HepG2 (cell line): ENCODE results near the gene ABHD12. TPM values are rescaled to one million over a fixed set of nuclear protein-coding genes. Genes with fewer than 3 reads are reported as not detected.

Experiments
- AKAP8 ChIP-seq: sonication (generic); formaldehyde crosslinking; IDR thresholded peaks from 2 replicates; pipeline ENCODE4 v1.5.1; 2020; ENCODE audit warnings: mild to moderate bottlenecking, missing genetic modification reagents
- ATAD3A ChIP-seq: sonication (generic); formaldehyde crosslinking; IDR thresholded peaks from 2 replicates; pipeline ENCODE4 v1.4.0; 2020; ENCODE audit warnings: missing genetic modification reagents
- KLF6 ChIP-seq: IDR thresholded peaks from 2 replicates; pipeline ENCODE4 v1.8.0; 2016; ENCODE audit warnings: missing biosample characterization, missing genetic modification reagents
- TCF7 ChIP-seq: sonication (generic); IDR thresholded peaks from 2 replicates; pipeline ENCODE4 v1.6.1; 2016; ENCODE audit warnings: antibody characterized with exemption, low read depth
- TSC22D2 ChIP-seq: sonication (generic); formaldehyde crosslinking; IDR thresholded peaks from 2 replicates; pipeline ENCODE4 v1.5.1; 2020; ENCODE audit warnings: missing genetic modification reagents, mild to moderate bottlenecking, borderline replicate concordance
- ZFX ChIP-seq: sonication (generic); formaldehyde crosslinking; IDR thresholded peaks from 2 replicates; pipeline ENCODE4 v1.4.0; 2020; ENCODE audit warnings: mild to moderate bottlenecking, low read depth, missing genetic modification reagents, moderate library complexity
- ZNF12 ChIP-seq: sonication (generic); formaldehyde crosslinking; IDR thresholded peaks from 2 replicates; pipeline ENCODE4 v1.5.0; 2020; ENCODE audit warnings: missing genetic modification reagents
- ZNF260 ChIP-seq: sonication (generic); formaldehyde crosslinking; IDR thresholded peaks from 2 replicates; pipeline ENCODE4 v1.4.0; 2020; ENCODE audit warnings: missing genetic modification reagents, low read depth, mild to moderate bottlenecking, borderline replicate concordance
- ZNF766 ChIP-seq: sonication (generic); formaldehyde crosslinking; IDR thresholded peaks from 2 replicates; pipeline ENCODE4 v1.5.0; 2020; ENCODE audit warnings: missing genetic modification reagents, borderline replicate concordance
- polyA plus RNA-seq, 8 experiments: library from polyadenylated mRNA; depleted of rRNA in 3 of 8; stranded (reverse) in 7 of 8; unstranded in 1 of 8; fragments of >200 nt; fragmentation: Illumina TruSeq in 4 of 8; extraction: Trizol in 4 of 8; gene quantifications; 2 replicates each; pipeline versions ENCODE4 v1.2.1 to v1.2.3, GENCODE V29; 2011 to 2016; ENCODE audit warnings: low read depth in 4 of 8, missing spikeins in 1 of 8, mixed read lengths in 1 of 8; ENCODE audit not compliant: insufficient read depth in 1 of 8
- total RNA-seq, 5 experiments: library from RNA; depleted of rRNA; stranded (reverse); fragments of >200 nt; fragmentation: Illumina TruSeq; extraction: Trizol; gene quantifications; 2 replicates each; pipeline ENCODE4 v1.2.3, GENCODE V29; 2016; ENCODE audit warnings: low read depth in 1 of 5
- TF ChIP-seq, protein P1 (sequence below): sonication (generic); formaldehyde crosslinking; IDR thresholded peaks from 2 replicates; pipeline ENCODE4 v1.8.1; 2023; ENCODE audit warnings: mild to moderate bottlenecking, missing genetic modification reagents
- TF ChIP-seq, protein P2 (sequence below): sonication (generic); formaldehyde crosslinking; IDR thresholded peaks from 2 replicates; pipeline ENCODE4 v1.4.0; 2020; ENCODE audit warnings: missing genetic modification reagents
- TF ChIP-seq, protein P3 (sequence below): sonication (generic); formaldehyde crosslinking; IDR thresholded peaks from 2 replicates; pipeline ENCODE4 v1.5.1; 2020; ENCODE audit warnings: missing genetic modification reagents, mild to moderate bottlenecking, borderline replicate concordance
- TF ChIP-seq, protein P4 (sequence below): sonication (generic); formaldehyde crosslinking; IDR thresholded peaks from 2 replicates; pipeline ENCODE4 v1.4.0; 2020; ENCODE audit warnings: missing genetic modification reagents, borderline replicate concordance

The ABHD12 gene
- total and polyA plus RNA-seq, 2 of the 13 experiments (the other 11 are each of a cell fraction or from before 2014, with no cell fraction given), result 23.5 to 72.1 TPM

DNA sequence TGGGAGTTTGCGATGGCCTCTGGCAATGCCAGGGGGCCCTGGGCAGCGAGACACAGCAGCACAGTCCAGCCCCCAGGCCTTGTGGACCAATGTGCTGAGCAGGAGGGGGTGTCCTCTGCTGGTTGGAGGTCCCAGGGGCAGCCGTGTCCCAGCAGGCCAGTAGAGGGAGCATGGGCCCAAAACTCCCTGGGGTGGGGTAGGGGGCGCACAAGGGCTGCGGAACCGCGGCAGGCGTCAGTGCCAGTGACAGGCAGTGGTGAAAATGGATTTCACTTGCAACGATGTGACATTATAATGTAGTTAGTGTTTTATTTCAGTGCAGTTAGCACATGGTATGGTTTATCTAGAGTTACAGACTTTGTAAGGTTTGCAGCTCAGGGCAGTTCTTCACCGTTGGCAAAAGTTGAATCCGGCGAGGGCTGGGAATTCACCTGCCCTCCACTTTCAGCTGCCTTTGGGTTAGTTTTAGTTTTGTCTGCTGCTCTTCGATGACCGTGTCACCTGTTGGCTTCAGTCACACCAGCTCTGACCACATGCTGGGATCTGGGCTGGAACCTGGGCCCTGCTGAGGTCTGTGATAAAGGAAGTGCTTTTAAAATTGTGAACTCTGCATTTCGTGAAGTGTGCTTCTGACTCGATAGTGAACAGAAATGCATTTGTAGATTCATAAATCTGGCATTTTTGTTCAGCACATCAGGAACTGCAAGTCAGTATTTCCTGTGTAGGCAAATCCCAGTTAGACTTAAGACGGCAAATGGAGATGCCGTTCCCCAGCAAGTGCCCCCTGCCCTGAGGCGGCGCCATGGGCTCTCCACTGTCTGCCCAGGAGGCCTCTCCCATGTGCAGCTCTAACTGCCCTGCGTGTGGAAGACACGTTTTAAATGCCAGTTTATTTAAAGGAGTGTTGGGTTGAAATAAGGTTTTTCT lies 95.9 kb downstream of the ABHD12 start (continued):
- TF ChIP-seq ZNF12 (CRISPR knock-in tag) (0 out of 2 replicates have a peak, but pooled peaks have one; percentile 60), ZNF260 (CRISPR knock-in tag) (no peak), TCF7 (no peak), KLF6 (CRISPR knock-in tag) (0 out of 2 replicates have a peak, but pooled peaks have one; percentile 62), TSC22D2 (peak; percentile 97), ZFX (CRISPR knock-in tag) (peak; percentile 70), ATAD3A (CRISPR knock-in tag) (peak; percentile 72; the same call in 1 of the 2 replicates), AKAP8 (CRISPR knock-in tag) (peak; percentile 69), ZNF766 (peak; percentile 19; the same call in 1 of the 2 replicates)
- TF ChIP-seq, protein P1, sequence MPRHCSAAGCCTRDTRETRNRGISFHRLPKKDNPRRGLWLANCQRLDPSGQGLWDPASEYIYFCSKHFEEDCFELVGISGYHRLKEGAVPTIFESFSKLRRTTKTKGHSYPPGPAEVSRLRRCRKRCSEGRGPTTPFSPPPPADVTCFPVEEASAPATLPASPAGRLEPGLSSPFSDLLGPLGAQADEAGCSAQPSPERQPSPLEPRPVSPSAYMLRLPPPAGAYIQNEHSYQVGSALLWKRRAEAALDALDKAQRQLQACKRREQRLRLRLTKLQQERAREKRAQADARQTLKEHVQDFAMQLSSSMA (CRISPR knock-in tag), result peak; percentile 27; the same call in 1 of the 2 replicates
- TF ChIP-seq, protein P2, sequence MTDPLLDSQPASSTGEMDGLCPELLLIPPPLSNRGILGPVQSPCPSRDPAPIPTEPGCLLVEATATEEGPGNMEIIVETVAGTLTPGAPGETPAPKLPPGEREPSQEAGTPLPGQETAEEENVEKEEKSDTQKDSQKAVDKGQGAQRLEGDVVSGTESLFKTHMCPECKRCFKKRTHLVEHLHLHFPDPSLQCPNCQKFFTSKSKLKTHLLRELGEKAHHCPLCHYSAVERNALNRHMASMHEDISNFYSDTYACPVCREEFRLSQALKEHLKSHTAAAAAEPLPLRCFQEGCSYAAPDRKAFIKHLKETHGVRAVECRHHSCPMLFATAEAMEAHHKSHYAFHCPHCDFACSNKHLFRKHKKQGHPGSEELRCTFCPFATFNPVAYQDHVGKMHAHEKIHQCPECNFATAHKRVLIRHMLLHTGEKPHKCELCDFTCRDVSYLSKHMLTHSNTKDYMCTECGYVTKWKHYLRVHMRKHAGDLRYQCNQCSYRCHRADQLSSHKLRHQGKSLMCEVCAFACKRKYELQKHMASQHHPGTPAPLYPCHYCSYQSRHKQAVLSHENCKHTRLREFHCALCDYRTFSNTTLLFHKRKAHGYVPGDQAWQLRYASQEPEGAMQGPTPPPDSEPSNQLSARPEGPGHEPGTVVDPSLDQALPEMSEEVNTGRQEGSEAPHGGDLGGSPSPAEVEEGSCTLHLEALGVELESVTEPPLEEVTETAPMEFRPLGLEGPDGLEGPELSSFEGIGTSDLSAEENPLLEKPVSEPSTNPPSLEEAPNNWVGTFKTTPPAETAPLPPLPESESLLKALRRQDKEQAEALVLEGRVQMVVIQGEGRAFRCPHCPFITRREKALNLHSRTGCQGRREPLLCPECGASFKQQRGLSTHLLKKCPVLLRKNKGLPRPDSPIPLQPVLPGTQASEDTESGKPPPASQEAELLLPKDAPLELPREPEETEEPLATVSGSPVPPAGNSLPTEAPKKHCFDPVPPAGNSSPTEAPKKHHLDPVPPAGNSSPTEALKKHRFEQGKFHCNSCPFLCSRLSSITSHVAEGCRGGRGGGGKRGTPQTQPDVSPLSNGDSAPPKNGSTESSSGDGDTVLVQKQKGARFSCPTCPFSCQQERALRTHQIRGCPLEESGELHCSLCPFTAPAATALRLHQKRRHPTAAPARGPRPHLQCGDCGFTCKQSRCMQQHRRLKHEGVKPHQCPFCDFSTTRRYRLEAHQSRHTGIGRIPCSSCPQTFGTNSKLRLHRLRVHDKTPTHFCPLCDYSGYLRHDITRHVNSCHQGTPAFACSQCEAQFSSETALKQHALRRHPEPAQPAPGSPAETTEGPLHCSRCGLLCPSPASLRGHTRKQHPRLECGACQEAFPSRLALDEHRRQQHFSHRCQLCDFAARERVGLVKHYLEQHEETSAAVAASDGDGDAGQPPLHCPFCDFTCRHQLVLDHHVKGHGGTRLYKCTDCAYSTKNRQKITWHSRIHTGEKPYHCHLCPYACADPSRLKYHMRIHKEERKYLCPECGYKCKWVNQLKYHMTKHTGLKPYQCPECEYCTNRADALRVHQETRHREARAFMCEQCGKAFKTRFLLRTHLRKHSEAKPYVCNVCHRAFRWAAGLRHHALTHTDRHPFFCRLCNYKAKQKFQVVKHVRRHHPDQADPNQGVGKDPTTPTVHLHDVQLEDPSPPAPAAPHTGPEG, result 0 out of 2 replicates have a peak, but pooled peaks have one; percentile 44
- TF ChIP-seq, protein P3, sequence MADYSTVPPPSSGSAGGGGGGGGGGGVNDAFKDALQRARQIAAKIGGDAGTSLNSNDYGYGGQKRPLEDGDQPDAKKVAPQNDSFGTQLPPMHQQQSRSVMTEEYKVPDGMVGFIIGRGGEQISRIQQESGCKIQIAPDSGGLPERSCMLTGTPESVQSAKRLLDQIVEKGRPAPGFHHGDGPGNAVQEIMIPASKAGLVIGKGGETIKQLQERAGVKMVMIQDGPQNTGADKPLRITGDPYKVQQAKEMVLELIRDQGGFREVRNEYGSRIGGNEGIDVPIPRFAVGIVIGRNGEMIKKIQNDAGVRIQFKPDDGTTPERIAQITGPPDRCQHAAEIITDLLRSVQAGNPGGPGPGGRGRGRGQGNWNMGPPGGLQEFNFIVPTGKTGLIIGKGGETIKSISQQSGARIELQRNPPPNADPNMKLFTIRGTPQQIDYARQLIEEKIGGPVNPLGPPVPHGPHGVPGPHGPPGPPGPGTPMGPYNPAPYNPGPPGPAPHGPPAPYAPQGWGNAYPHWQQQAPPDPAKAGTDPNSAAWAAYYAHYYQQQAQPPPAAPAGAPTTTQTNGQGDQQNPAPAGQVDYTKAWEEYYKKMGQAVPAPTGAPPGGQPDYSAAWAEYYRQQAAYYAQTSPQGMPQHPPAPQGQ, result no peak
- TF ChIP-seq, protein P4, sequence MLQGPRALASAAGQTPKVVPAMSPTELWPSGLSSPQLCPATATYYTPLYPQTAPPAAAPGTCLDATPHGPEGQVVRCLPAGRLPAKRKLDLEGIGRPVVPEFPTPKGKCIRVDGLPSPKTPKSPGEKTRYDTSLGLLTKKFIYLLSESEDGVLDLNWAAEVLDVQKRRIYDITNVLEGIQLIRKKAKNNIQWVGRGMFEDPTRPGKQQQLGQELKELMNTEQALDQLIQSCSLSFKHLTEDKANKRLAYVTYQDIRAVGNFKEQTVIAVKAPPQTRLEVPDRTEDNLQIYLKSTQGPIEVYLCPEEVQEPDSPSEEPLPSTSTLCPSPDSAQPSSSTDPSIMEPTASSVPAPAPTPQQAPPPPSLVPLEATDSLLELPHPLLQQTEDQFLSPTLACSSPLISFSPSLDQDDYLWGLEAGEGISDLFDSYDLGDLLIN (CRISPR knock-in tag), result 0 out of 2 replicates have a peak, but pooled peaks have one; percentile 26
